ENCODE results near the gene DAAM2.

Gene DAAM2

DNA sequence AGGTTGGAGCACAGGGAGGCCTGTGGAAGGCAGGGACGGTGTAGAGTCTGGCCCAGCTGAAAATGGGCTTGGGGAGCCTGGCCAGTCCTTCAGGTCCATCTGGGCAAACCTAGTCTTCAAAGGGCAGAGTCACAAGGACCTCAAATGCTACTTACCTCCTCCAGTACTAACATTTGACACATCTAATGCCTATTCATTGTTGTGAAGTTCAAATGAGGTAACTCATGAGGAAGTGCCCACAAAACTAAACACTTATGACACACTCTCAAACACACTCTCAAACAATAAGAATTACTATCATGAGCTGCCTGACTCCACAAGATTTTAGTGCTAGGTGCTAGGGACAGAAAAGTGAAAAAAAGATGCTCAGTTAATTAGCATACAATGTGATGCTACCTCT, 27.1 kb downstream of the DAAM2 start:
- no peak for DNase-seq (ENCODE audit: low read depth in 2 of 2)

DNA sequence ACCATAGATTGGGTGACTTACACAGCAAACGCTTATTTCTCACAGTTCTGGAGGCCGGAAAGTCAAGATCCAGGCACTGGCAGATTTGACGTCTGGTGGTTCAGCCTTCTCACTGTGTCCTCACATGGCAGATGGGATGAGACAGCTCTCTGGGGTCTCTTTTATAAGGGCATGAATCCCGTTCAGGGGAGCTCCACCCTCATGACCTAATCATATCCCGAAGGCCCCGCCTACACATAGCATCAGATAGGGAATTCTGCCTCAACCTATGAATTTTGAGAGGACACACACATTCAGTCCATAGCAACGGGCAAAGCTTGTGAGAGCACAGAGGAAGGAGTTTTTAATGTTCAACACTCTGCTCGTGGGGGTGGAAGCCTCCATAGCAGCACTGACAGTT, 27.5 kb downstream of the DAAM2 start:
- DNase-seq (ENCODE audit: low read depth in 2 of 2), result no peak

DNA sequence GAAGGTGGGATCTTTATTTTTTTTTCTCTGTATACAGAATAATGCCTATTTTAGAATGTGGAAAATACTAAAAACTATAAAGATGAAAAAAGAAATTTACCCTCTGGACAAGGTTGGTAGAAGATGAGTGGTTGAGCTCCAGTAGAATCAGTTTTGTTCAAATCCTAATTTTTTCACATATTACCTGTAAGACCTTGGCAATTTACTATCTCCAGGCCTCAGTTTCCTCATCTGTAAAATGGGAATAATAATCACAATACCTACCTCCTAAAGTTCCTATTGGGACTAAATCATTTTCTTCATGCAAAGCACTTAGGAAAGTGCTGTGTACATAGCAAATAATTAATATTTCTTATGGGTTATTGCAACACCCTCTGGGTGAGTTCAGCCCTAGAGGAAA, 28.4 kb downstream of the DAAM2 start:
- no peak for DNase-seq (ENCODE audit: low read depth in 2 of 2)

DNA sequence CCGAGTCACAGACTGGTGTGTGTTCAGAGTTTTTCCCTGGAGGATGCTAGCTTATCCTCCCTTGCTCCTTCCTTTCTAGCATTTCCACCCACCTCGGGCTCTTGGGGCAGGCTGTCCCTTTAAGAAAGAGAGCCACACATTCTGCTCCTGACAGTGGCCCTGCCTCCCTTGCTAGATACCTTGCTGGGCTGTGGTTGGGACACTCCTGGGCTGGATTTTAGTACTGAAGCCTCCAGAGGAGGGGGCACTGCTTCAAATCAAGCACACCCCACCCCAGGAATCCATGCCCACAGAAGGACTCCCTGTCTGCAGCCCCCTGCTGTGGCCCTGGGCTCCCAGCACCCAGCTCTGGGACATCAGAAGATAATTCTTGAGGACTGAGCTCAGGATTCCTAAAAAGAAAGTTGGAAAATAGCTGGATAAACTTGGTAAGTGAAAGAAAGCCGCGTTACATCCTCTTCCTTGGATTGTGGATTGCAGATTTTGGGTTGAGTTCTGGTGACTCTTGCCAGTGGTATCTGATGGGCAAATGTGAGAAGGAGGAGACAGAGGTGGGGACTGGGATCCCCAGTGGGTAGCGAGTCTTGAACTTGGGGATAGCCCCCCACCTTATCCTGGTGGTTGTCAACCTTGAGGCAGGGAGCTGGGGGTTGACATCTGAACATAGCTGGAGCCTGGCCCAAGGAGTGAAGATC, 29.0 kb downstream of the DAAM2 start:
- DNase-seq (ENCODE audit: low read depth in 2 of 2), result no peak

DNA sequence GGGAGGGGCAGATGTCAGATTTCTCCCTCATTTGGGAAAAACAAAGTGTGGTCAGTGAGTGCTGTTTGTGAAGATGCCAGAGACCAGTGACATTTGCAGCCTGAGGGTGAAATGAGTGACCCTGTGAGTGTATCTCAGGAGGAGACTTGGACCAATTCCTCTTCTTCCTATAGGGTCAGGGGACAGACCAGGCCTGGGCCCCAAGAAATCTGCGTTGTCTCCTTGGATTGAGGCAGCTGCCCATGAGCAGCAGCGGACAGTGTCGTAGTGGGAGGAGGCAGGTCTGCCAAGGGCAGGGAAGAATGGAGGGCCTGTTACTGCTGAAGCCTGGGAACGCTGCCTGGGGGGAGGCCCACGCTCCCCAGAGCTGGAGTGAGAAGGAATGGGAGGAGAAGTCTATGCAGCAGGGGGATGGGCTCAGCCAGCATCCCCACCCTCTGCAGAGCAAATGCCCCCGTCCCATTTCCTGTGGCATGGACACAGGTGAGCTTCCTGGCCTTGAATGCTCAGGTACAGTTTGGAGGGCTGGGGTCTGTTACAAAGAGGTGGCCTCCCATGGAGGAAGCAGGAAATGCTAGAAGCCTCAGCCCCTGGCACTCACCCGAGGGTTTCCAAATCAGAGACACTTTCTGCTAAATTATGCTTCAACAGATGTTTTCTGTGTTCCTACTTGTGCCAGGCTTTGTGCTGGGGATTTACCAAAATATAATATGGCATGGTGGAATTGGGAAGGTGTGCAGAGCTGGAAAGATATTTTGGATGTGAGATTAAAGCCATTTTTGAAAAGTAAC, 29.8 kb downstream of the DAAM2 start:
- DNase-seq (ENCODE audit: low read depth in 2 of 2), result no peak

DNA sequence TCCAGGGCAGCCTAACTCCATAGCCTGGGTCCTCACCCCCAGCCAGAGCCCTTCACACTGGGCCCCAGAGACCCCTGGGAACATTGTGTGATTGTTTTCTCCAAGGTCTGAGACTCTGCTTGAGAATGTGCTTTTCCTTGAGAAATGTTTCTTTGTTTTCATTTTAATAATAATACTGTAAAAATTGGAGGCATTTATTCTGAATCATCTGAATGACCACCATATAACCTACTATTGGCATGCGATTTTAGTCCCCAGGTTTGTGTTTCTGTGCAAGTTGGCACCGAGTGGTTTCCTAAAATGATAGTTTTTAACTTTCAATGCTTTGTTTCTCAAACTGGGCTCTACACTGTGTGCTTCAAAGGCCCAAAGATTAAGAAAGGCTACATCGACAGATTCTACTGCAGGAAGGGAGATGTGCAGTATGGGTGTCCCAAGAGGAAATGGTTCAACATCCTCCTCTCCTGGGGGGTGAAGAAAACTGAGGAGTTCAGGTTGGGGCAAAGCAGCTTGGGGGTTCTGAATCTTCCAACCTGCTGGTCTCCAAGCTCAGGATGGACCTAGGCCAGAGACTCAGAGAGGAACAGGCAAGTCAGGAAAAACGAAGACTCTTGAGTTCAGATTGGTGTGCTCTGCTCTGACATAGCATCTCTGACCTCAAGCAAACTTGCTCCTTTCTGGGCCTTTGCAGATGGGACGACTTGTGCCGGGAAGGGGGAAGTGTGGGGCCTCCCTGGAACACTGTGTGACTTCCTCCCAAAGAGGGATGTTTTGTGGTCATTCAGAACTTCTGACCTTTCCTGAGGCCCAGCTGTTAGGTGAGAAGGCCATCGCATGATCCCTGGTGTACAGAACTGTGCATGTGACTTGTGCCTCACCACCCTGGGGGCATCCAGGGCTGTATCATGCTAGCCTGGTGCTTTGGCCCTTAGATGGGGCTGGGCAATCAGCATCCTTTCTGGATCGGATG, 31.0 kb downstream of the DAAM2 start:
- DNase-seq (ENCODE audit: low read depth in 2 of 2), result no peak

DNA sequence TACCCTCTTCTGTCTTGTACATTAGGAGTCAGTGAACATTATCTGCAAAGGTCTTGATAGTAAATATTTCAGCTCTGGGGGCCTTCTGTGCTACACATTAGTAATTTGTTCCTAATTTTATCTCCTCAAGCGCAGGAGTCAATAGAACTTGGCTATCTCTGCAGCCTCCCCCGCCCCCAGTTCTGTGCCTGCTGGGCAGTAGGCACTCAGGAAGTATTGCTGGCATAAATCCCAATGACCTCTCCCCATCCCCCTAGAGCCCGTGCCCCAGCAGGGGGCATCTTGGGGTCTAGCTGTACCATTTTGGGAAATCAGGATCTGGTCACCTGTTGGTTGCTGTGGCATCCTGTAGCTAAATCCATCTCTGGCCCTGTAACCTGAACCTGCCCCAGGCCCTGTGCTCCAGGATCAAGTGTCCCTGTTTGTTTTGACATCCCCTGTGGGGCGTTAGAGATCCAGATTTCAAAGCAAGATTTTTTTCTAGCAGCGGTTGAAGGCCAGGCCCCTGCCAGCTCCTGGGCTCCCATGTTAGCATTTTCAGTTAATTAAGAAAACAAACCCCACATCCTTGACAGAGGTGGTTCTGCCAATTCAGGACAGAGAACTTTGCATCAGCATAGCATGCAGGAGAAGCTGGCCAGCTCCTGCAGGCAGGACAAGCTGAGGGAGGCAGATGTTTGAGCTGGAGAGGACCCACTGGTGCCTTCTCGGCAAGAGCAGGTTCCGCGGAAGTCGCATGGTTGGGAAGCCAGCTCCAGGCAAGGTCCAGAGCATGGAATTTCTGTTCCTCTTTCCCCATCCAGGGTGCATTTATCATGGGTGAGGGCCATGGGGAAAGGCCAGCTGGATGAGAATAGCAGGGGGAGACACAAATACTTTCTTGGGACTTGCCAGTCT, 32.1 kb downstream of the DAAM2 start:
- DNase-seq (ENCODE audit: low read depth in 2 of 2), result no peak

DNA sequence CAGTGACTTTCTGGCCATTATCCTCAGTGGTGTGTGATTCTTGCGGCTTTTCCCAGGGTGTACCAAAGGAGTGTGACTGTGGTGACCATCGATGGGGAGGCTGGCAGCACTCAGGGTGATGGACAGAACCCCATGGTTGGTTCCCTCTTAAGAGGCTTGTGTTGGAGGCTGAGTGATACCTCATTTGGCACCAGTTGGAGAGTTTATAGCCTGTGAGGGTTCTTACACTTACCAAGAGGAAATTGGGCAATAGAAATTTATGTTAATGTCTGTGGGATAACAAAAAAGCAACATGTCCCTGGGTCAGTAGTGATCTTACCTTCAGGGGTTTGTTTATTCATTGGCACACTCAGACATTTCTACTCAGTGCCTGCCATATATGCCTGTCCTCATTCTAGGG, 37.2 kb downstream of the DAAM2 start:
- DNase-seq (ENCODE audit: low read depth in 2 of 2), result no peak

DNA sequence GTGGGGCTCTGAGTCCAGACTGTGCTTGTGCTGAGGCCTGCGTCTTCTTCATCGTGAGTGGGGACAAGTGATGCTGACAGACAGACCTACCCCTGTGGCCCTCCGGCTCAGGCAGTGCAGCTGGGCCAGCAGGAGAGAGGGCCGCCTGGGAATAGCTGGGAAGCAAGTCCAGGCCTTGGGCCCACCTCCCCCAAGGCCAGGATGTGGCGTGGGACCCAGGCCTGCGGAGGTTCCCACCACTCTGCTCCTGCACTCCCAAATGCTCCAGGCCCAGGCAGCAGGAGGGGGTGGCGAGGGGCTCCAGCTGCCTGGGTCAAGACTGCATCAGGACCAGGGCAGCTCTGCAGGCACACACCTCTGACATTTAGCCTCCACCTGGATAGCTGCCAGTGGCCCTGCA, 38.3 kb downstream of the DAAM2 start:
- no peak for DNase-seq (ENCODE audit: low read depth in 2 of 2)

DNA sequence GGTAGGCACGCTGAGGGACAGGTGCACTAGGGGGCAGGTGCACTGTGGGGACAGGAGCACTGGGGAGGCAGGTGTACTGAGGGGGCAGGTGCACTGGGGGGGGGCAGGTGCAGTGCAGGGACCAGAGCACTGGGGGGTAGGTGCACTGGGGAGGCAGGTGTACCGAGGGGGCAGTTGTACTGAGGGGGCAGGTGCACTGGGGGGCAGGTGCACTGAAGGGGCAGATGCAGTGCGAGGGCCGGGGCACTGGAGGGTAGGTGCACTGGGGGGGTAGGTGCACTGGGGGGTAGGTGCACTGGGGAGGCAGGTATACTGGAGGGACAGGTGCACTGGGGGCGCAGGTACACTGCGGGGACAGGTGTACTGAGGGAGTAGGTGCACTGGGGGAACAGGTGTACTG, 39.5 kb downstream of the DAAM2 start:
- DNase-seq (ENCODE audit: low read depth in 2 of 2), result no peak

DNA sequence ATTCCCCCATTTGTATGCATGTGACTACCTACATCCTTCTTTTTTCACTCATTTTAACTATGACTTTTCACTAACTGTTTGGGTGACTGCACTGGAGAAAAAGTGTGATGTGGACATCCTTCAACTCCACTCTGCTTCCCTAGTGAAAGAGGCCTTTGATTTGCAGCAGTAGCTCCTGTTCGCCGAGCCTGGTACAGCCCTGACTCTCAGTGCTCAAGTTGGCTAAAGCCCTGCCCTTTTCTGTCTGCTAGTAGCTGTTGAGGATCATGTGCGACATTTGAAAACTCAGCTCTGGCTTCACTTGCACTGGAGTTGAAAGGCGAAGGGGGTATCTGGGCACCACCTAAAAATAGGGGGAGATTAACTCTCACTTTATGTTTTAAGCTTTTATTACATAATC, 42.1 kb downstream of the DAAM2 start:
- no peak for DNase-seq (ENCODE audit: low read depth in 2 of 2)

DNA sequence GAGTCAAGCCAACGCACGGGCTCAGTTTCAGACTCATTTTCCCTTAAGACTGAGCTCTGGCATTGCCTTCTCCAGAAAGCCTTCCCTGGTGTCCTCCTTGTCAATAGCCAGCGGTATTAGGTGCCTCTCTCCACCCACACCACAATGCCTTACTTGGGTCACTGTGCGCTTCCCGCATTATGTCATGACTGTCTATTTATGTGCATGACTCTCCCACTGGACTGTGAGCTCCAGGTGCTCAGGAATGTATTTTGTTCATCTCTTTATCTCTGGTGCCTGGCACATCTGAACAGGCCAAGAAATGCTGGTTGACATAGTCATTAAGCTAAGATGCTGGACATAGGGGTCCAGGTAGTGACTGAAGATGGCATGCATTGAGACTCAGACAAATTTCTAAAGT, 42.7 kb downstream of the DAAM2 start:
- no peak for DNase-seq (ENCODE audit: low read depth in 2 of 2)

DNA sequence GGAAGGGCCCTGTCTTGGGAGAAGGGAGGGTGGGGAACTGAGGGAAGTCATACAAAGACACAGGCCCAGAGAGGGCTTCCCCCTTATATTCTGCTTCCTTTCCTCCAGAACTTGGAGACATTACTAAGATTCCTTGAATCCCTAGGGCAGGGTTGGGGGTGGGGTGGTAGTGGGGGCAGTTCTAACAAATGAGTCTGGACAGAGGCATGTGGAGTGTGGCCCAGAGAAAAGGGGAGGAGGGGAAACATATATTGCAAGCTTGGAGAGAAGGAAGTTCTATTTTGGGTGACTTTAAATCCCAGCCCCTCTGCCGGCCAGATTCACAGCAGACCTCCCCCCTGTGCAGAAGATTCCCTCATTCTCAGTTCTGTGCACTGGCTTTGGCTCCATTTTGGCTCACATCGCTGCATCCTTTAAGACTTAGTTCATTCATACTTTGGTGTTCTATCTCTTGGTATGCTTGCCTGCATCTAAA, 43.7 kb downstream of the DAAM2 start:
- no peak for DNase-seq (ENCODE audit: low read depth in 2 of 2)

DNA sequence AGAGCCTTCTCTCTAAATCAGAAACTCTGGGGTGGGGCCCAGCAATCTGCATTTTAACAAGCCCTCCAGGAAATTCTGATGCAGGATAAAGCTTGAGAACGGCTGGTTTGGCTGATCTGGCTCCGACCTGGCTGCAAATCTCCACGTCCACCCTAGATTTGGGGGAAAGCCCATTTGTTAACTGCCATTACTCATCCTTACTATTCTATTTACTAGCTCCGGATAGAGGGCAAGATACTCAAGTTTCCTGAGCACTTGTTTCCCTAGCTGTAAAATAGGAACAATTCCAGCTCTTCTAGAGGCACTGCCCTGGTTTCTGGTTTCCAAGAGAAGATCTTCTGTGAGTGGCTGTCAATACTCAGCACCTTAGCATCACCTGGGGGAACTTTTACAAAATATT, 44.4 kb downstream of the DAAM2 start:
- no peak for DNase-seq (ENCODE audit: low read depth in 2 of 2)

DNA sequence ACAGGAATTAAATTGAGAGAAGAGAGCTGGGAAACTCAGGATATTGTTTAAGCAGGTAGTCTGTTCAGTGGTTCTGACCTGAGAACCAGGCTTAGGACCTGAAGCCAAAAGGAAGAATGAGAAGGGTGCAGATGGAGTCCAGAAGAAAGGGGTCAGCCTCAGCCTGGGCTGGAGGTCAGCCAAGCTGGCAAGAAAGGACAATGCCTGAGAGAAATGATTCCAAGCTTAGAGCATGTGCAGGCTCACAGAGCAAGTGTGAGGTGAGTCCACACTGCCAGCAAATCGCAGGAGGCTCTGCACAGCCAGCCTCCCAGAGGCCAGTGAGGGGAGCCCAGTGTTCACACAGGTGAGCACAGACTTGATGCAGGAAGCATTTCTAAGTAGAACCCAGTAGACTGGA, 47.3 kb downstream of the DAAM2 start:
- no peak for DNase-seq (ENCODE audit: low read depth in 2 of 2)

DNA sequence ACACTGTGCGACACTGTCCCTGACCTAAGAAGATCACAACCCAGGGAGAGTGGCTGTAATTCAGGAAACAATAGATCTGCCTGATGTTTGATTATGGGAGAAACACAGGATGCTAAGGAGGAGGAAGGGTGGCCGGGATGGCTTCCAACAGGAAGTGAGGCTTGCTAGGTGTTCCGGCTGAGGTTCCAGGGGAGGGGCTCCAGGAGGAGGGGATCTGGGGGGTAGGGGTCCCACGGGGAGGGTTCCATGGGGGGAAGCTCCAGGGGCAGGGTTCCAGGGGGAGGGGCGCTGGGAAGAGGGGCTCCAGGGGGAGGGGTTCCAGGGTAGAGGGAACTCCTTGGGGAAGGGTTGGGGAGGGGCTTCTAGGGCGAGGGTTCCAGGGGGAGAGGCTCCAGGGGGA, 48.6 kb downstream of the DAAM2 start:
- no peak for DNase-seq (ENCODE audit: low read depth in 2 of 2)

DNA sequence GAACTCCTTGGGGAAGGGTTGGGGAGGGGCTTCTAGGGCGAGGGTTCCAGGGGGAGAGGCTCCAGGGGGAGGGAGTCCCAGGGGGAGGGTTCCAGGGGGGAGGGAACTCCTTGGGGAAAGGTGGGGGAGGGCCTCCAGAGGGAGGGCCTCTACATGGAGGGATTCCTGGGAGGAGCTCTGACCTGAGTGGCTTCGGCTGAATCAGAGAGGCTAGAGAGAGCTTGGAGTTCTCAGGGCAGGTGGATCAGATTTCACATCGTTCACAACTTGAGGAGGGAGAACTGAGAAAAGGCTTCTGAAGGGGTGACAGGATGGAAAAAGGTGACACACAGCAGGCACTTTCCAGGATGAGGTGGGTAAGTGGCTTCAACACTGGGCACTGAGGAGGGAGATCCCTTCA, 49.1 kb downstream of the DAAM2 start:
- no peak for DNase-seq (ENCODE audit: low read depth in 2 of 2)

DNA sequence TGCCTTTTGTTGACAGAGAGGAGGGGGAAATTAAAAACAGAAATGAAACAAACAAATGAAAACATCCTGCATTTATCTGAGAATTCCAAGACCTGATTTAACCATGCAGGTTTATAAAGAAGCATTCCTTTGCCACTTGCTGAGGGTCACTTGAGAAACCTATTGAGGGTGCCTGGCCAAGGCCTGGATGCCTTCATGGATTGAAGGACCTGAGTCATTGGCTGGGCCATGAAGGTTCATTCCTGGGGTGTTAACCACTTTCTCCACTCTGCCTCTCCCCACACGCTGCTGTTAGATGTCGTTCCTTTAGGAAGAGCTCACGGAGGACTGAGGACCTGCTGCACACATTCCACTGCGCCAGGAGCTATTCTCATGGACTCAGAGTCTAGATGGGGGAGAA, 49.7 kb downstream of the DAAM2 start:
- DNase-seq (ENCODE audit: low read depth in 2 of 2), result no peak

DNA sequence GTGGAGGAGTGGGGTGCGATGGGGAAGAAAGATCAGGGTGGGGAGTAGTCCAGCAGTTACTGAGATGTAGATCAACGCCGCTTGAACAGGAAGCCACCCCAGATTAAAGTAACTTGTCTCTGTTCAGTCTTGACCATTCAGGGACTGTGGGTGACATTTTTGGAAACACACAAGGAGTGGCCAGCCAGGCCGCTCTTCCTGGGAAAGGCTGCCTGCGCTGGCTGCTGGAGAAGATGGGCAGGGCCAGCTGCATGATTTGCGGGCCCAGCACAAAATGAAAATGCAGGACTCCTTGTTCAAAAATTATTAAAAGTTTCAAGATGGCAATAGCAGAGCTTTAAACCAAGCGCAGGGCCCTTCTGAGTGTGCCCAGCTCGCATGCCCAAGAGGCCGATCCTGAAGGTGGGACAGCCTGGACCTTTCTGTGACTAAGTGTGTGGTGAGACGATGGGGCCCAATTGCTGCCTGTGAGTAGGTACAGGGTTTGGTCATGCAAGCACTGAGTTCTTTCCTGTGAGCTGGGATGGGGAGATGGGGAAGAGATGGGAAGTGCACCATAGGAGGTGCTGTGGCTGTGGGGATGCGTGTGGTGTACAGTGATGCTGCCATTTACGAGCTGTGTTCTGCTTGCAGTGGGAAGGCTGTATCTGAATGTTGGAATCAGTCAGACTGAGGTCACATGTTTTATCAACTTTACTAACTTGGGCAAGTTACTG, 51.3 kb downstream of the DAAM2 start:
- DNase-seq (ENCODE audit: low read depth in 2 of 2), result no peak

DNA sequence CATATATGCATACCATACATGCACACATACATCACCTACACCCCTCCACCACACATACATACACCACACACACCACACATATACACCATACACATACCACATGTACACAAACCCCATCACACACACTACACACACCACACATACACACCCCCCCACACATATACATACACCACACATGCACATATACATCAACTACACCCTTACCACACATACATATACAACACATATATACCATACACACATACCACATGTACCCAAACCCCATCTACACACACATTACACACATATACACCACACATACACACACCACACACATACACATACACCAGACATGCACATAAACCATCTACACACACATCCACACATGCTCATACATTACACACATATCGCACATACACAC, 52.7 kb downstream of the DAAM2 start:
- DNase-seq (ENCODE audit: low read depth in 2 of 2), result no peak

DNA sequence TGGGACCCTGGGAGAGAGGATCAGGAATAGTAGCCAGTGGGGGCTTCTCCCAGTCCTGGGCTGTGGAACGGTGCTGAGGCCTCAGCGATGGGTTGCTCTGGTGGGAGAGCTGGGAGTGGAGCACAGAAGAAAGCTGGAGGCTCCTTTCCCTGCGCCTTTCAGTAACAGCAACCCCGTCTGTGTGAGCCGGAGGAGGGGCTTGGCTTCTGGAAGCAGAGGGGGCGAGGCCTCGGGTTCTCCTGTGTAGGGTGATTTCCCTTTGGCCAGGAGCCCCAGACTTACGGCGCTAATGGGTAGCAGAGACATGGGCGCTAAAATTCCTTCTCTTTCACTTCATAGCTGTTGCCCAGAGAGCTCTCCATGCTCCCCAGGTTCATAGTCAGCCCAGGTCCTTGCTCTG, 55.0 kb downstream of the DAAM2 start:
- no peak for DNase-seq (ENCODE audit: low read depth in 2 of 2)

All from stimulated activated CD4-positive, alpha-beta T cell treated with anti-CD3 and anti-CD28 coated beads, Interleukin-12 subunit alpha, Interleukin-12 subunit beta, amount 100 ng/mL, for 24 hours (primary cell).